Peyer's patch (tissue), 4 donors: ENCODE measurements around the gene ING1.

Experiments
- CTCF ChIP-seq, 6 experiments: fragments of 450-650 bp in 4 of 6; fragments of 200-600 bp in 2 of 6; sonication (generic) in 1 of 6; IDR thresholded peaks; one replicate each; pipeline ENCODE4 v1.5.1; 2017 to 2019; ENCODE audit warnings: antibody characterized with exemption in 6 of 6, mild to moderate bottlenecking in 3 of 6, moderate library complexity in 1 of 6
- POLR2A ChIP-seq, 2 donors: fragments of 450-650 bp; IDR thresholded peaks; one replicate each; pipeline ENCODE4 v1.5.1; 2017; ENCODE audit warnings: antibody characterized with exemption in 2 of 2, mild to moderate bottlenecking in 2 of 2, moderate library complexity in 2 of 2

GRCh38 chr13:110734561-110734960, 21.1 kb downstream of the ING1 start:
- TF ChIP-seq CTCF (IDR thresholded peaks at IDR 0.05) (no peak), POLR2A (IDR thresholded peaks at IDR 0.05) (no peak)
